Astrocyte of the hippocampus (primary cell): ENCODE data around the gene HDHD2.

Experiments used
- DNase-seq: peaks from one replicate; pipeline ENCODE4 v3.0.0; 2011; ENCODE audit warnings: low read depth, low spot score

Gene HDHD2

DNA sequence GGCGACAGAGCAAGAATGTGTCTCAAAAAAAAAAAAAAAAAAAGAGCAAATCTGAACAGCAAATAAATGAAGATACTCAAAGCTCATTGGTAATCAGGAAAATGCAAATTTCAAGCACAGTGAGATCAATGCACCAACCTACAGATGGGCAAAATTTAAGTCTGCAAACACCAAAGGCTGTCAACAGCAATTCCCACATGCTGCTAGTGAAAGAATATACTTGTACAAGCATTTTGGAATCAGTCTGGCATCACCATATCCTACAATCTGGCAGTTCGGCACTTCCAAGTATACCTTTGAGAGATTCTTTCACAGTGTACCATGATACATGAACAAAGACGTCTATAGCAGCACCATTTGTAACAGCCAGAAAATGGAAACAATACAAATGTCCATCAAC lies 4.1 kb downstream of the HDHD2 start:
- DNase-seq, result no peak

DNA sequence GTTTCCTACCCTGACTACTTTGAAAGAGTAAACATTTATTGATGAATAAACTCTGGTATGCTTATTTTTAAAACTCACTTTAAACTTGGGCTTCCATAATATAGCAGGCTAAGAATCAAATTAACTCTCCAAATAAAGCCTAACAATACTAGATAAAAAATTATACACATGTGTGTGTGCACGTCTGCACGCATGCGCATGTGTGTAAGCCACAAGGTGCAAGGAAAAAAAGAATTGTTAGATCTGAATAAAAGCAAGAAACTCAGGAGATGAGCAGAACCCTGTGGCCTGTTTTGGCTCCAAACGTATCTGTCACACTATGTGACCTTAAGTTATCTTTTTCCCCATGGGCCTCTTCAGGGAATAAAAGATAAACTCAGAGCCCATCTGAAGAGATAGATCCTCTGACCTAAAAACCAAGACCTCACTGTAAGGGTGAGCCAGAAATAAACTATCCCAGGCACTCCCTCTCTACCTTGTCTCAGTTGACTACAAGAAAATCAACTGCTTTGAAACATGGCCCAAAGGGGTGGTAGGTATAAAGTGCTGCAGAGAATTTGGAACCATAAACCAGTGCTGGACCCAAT lies 6.3 kb downstream of the HDHD2 start:
- DNase-seq, result no peak

DNA sequence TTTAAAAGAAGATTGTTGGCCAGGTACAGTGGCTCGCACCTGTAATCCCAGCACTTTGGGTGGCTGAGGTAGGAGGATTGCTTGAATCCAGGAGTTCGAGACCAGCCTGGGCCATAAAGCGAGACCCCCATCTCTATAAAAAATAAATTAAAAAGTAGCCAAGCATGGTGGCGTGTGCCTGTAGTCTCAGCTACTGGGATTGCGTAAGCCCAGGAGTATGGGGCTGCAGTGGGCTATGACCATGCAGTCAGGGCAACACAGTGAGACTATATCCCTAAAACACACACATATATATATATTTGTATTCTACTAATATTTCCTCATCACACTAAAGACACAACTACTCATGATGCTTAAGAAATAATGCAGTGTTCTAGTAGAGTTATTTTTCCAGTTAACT lies 7.1 kb downstream of the HDHD2 start:
- DNase-seq, result no peak

DNA sequence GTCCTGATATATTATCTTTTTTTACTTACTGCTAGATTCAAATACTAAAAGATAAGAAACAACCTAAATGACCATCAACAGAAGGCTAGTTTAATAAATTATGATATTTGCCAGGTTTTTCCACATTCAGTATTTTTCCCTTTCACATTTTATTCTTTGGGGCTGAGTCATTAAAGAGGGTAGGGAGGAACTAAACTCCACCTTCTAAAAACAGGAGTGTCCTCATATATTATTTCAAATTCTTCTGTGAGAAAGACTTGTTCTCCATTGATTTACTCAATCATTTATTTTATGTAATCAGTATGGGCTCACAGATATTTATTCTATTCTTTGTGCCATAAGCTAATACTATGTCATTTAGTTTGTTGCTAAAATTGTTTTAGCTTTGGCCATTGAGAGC lies 9.0 kb downstream of the HDHD2 start:
- DNase-seq, result no peak

DNA sequence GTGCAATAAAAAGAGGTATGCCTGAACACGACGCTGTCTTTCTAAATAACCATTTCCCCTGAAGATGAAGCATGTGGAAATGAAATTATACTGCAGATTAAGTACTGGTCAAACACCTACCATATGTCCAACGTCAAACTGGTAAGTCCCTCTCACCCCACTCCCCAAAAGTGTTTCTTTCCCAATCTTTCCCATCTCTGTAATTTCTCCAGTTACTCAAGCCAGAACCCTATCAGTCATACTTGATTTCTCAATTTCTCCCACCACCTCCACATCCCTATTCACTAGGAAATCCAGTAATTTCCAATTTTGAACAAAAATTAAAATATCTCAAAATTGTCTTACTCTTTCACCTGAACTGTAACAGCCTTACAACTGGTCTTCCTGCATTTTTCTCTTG lies 29.2 kb downstream of the HDHD2 start:
- DNase-seq, result no peak

DNA sequence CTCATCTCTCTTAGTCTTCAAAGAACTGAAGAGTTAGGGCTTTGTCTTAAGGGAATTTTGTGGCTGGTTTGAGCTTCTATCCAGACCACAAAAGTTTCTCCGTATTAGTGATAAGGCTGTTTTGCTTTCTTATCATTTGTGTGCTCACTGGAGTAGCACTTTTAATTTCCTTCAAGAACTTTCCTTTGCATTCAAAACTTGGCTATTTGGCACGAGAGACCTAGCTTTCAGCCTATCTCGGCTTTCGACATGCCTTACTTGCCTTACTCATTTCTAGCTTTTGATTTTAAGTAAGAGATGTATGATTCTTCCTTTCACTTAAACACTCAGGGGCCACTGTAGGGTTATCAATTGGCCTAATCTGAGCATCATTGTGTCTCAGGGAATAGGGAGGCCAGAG lies 29.9 kb downstream of the HDHD2 start:
- peak; percentile 10 for DNase-seq

DNA sequence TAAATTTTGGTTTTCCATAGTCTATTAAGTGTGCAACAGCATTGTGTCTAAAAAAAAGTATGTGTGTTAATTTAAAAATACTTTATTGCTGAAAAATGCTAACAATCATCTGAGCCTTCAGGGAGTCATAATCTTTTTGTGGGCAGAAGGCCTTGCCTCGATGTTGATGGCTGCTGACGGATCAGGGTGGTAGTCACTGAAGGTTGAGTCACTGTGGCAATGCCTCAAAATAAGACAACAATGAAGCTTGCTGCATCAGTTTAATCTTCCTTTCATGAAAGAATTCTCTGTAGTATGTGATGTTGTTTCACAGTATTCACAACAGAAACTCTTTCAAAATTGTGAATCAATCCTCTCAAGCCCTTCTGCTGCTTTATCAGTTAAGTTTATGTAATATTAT lies 31.3 kb downstream of the HDHD2 start:
- DNase-seq, result peak; percentile 59

DNA sequence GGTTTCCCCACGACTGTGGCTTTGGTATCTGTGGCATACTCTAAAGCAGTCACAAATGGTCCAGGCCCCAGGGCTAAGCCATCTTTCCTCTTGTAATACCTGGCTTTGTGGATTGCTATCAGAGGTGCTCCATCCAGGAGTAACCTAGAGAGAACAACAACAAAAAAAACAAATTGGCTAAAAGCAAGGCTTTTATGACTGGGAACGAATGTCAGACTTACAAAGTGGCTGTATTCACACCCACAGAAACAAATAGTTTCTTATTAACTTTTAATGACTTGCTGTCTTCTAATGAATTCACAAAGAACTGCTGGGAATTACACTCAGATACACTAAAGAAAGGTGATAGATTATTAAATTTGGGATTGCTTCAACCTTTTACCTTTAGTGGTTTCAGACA lies 35.1 kb downstream of the HDHD2 start:
- DNase-seq, result no peak

DNA sequence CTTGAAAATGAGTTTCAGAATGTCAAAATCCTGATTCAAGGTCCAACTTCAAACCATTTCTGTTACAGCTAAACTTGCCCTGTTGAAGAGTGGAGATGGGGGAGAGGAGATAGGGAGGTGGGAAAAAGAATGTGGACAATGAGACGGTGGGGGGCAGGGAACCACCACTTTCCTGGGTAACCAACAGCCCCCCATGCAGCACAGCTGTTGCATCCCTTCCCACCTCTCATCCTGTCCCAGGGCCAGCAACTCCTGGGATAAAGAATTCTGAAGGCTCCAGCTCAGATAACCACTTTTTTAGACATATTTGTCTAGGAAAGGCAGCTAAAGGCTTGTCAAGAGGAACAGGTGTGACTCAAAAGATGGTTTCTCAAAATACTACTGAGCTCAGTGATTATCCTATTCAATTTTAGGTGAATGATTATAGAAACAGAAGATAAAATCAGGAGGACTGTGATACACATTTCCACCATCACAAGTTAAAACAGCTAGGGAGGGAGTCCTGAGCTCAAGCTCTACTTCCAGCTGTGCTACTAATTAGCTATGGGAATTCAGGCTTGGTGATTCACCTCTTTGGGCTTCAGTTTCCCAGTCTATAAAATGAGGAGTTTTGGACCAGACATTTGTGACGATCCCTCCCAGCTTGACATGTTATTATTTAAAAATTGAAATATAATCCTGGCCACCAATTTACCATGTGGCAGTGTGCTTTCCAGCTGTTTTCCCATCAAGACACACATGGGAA lies 36.3 kb downstream of the HDHD2 start:
- DNase-seq, result peak; percentile 24

DNA sequence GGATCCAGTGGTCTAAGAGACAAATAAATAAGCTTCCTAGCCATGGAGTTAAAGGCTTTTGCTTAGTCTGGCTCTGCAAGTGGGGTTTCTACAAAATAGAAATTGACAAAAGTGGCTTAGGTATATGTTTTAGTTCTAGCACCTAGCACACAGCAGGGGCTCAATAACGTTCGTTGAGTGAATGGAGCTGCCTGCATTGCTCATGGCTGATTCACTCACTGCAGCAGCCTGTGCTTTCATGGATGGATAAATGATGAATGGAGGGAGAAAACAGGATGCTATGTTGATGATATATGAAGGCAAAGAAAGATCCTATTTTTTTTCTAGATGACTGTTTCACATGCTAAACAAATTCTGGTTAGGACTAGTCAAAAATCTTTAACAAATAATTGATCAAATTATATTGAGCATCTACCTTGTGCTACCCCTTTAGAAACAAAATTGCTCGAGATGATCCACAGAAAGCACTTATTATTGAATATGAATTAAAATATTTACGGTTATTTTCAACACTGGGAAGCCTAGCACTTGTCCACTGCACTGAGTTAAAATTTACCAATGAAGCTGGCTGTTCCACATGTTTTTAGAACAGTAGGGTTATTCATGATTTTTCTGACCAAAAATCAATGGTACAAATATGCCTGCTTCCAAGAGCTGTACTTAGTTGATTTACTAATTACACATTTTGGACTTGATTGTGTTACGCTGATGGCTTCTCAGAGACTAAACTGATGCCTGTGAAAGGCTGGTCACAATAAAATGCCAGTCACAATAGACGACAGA lies 39.6 kb downstream of the HDHD2 start:
- peak; percentile 35 for DNase-seq

DNA sequence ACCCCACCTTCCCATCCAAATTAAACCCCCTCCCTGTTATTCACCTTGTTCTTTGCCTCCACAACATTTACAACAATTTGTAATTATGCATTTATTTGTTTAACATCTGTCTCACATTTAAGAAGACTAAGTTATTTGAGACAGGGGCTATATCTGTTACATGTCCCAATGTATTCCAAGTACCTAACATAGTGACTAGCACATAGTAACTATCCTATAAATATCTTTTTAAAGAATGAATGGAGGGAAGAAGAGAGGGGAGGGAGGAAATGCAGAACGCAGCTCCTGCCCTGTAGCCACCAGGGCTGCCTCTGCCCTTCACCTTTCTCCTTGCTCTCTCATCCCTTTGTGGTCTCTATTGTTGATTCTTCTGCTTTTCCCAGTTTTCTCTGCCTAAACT lies 40.6 kb downstream of the HDHD2 start:
- DNase-seq, result no peak

DNA sequence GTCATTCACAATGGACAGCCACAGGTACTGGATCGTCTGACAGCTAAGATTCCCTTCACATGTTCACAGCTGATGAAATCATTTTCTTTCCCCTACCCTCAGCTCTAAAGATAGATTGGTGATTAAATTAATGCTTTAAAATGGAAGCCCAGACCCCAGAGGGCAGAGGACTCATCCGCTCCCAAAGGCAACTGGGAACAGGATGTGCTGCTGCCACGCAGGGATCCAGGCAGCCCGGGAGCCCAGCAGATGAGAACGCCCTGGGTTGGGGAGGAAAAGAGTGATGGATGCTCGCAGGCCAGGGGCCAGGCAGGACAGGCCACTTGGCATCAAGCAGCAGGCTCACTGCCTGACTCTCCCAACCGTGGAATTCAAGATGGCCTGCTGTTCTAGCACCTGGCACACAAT lies 41.3 kb downstream of the HDHD2 start:
- DNase-seq, result no peak

DNA sequence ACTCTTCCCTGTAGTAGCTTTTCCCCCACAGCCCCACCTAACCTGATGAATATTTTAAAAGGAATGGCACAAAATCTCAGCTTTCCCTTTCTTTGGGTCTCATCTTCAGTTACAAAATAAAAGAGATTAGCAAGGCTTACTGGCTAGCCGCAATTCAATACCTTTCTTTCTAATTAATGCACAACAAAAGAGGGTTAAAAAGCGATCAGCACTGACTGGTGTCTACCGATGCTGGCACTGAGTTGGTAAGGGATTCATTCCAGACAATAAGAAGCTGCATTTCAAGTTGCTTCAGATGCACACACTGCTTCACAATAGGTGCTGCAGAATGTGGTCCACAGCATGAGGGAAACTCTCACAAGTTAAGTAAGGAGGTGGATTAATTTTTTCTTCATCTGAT lies 41.9 kb downstream of the HDHD2 start:
- no peak for DNase-seq

DNA sequence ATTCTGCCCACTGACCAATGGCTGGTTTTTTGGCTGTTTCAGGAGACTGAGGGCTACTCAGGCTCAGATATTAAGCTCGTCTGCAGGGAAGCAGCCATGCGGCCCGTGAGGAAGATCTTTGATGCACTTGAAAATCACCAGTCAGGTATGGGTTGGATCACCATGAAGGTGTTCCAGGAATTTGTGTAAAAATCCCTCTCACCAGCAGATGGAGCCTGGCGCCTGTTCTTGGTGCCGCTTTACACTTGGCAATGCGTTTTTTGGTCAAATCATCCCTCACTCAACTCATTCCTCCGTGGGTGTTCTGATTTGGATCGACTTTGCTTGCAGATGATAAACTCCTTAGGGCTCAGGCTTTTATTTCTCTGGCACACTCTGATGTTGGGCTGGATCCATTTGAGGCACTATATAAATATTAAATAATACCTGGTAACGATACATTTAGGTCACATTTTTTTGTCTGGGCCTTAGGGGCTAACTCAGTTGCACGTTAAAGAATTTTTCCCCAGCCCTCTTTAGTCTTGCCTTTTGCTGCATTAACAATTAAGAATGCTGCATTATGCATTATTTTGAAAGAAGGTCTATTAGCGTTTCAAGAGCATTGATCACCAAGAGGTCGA lies 50.0 kb downstream of the HDHD2 start:
- DNase-seq, result peak; percentile 80

DNA sequence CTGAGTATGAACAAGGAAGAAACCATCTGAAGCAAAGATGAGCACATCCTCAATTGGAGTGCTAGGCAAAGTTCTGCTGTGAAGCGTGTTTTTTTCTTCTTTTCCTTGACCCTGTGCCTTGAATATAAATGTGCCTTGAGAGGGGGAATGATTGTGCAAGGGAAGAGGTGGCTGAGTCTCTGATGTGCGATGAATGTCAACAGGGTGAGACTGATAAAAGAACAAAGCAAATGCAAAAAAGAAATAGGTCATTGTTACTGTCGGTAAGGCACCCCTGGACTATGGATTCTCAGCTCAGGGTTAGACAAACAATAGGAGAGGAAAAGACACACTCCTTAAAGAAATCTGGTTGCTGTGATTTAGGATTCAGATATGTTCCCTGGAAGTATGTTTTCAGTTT lies 54.5 kb downstream of the HDHD2 start:
- no peak for DNase-seq

DNA sequence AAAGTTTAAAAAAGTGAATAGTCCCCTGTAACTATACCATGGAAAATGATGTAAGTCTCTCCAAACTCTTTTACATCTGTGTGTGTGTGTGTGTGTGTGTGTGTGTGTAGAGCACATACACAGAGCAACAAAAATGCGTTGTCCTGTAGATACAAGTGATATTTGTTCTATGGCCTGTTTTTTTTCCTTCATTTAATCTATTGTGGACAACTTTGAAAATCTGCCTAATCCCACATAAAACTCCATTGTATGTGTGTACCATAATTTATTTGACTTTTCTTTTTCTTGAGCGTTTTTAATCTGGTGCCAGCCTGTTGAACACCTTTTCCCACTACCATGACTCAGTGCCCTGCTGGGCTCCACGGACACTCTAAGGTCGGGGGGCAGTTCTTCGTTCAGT lies 62.6 kb downstream of the HDHD2 start:
- no peak for DNase-seq

DNA sequence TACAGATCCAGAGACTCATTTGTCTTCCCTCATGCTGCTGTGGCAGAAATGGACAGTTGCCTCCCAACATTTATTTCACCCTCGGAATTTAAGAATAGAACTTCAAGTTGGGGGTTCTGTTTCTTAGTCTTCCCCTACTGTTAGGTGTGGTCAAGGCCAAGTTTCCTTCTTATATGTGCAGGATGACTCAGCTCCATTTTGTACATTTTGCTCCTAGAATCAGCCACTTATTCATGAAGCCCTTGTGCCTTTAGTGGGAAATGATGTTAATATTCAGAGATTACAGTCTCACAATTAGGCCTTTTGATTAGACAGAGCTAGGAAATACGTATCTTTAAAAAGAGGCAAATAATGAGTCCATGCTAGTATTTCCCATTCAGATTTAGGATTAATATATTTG lies 68.7 kb downstream of the HDHD2 start:
- no peak for DNase-seq

DNA sequence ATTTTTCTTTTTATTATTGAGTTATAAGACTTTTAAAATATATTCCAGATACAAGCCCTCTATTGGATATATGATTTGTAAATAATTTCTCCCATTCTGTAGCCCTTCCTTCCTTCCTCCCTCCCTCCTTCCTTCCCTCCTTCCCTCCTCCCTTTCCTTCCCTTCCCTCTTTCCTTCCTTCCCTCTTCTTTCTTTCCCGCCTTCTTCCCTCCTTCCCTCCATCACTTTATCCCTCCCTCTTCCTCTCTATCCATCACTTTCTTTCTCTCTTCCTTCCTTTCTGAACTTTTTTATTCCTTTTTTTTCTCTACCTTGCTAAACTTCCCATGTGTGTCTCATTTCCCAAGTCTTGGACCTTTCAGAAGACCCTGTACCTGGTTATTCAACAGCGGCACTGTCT lies 69.4 kb downstream of the HDHD2 start:
- no peak for DNase-seq

DNA sequence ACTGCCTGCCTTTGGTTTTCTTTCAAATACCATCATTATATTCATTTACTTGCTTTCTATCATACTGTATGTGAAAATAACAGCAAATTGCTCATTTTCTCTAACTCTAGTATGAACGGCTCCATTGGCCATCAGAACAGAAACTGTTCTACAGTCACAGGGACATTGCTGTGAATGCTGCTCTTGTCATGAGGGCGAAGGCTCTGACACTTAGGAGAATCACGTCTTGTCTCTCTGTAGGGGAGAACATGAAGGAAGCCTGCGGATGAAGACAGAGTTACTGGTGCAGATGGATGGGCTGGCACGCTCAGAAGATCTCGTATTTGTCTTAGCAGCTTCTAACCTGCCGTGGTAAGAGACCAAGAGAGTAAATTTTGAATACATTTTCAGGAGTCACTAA lies 73.2 kb downstream of the HDHD2 start:
- no peak for DNase-seq

DNA sequence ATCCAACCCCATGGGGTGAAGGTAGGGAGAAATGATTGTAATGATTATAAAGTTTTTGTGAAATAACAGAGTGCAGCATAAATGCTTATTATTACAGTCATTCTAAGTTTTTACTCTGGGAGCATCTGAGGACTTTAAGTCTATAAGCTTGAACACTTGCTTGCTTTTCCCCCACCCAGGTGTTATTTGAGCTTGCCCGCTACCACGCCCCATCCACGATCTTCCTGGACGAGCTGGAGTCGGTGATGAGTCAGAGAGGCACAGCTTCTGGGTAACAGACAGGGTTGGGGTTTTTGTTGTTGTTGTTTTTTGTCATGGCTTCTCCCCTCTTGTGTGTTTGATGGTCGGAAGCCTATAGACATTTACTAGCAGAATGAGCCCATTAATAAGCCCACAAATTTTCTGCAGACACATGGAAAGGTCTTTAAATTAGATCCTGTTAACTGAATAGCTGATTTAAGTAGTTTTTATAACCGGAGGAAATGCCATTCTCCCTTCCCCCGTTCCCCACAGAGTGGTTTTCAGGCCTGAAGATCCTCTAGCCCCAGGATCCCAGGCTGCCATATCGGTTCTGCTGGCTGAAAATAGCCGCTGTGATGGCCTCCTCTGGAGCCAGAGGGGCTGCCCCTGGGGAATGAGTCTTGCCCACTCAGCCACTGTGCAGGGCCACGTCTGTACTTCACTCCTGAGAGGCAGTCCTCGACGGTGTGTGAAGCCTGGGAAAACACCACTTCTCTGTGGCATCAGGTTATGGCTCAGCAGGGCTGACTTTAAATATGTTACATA lies 75.0 kb downstream of the HDHD2 start:
- peak; percentile 7 for DNase-seq

DNA sequence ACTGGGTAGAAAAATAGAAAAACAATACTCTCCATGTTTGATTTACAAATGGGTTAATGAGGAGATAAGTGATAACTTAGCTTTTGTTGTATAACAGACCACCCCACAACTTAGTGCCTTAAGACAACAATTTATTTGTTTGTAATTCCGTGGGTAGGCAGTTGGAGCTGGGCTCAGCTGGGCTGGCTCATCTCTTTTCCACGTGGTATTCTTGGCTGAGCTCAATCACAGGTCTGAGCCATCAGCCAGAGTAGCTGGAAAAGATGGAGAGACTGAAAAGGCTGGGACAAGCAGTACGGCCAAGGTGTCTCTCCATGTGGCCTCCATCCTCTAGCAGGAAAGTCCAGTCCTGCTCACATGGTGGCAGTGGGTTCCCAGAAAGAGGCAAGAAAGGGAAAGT lies 82.7 kb downstream of the HDHD2 start:
- DNase-seq, result no peak

DNA sequence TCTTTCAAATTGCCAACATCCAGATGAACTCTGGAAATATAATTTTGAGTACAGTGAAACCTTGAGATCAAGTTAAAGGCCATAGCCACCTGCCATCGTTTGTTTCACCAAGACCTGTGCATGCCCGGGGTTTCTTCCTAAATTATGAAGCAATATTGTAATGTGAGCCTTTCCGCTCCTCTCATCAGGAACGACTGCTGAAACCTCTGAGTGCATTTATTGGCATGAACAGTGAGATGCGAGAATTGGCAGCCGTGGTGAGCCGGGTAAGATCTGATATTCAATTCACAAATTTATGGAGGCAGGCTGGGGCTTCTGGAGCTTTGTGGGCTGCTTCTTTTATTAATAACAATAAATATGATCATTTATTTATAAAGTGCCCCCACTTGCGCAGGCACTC lies 87.2 kb downstream of the HDHD2 start:
- DNase-seq, result no peak
